Small intestine (tissue), 7 donors: ENCODE measurements around the gene VWA5B1. TPM values are rescaled to one million over a fixed set of nuclear protein-coding genes. Genes with fewer than 3 reads are reported as not detected.

Experiments
- DNase-seq, 2 donors: peaks; one replicate each; pipeline versions ENCODE4 v3.0.0 to v3.0.0-alpha.2; 2013
- FAIRE-seq: peaks from 2 replicates; lab custom pipeline; 2012; peaks lifted over from hg19 to GRCh38; lab: Jason Lieb, UNC
- H3K27ac ChIP-seq, 3 donors: one replicate each; pipeline ENCODE4 v1.5.1; 2013; ENCODE audit warnings: low read length in 2 of 3, mild to moderate bottlenecking in 2 of 3, control low read depth in 1 of 3, inconsistent platforms in 1 of 3, low read depth in 1 of 3, moderate library complexity in 1 of 3
- H3K27me3 ChIP-seq, 3 donors: one replicate each; pipeline ENCODE4 v1.6.1; 2013; ENCODE audit warnings: low read length in 3 of 3, inconsistent platforms in 1 of 3; ENCODE audit not compliant: control insufficient read depth in 3 of 3, insufficient read depth in 3 of 3
- H3K36me3 ChIP-seq, 3 donors: one replicate each; pipeline ENCODE4 v1.6.1; 2013; ENCODE audit warnings: low read length in 3 of 3, inconsistent platforms in 1 of 3, low read depth in 1 of 3, mild to moderate bottlenecking in 1 of 3, moderate library complexity in 1 of 3; ENCODE audit not compliant: control insufficient read depth in 3 of 3, insufficient read depth in 2 of 3
- H3K4me1 ChIP-seq, 3 donors: one replicate each; pipeline ENCODE4 v1.6.1; 2013; ENCODE audit warnings: low read length in 2 of 3, inconsistent platforms in 1 of 3, low read depth in 1 of 3, mild to moderate bottlenecking in 1 of 3, moderate library complexity in 1 of 3; ENCODE audit not compliant: control insufficient read depth in 3 of 3, insufficient read depth in 2 of 3
- H3K4me3 ChIP-seq, 3 donors: one replicate each; pipeline ENCODE4 v1.5.1; 2013; ENCODE audit warnings: low read length in 3 of 3, control low read depth in 1 of 3, inconsistent platforms in 1 of 3, low read depth in 1 of 3, mild to moderate bottlenecking in 1 of 3, moderate library complexity in 1 of 3
- H3K9me3 ChIP-seq, 2 donors: one replicate each; pipeline ENCODE4 v1.6.1; 2013; ENCODE audit warnings: low read depth in 1 of 2, low read length in 1 of 2; ENCODE audit not compliant: control insufficient read depth in 2 of 2, insufficient read depth in 1 of 2
- WGBS, 3 donors: extraction: QIAGEN DNeasy Blood & Tissue Kit; methylation state at CpG; one replicate each; pipeline ENCODE4 v1.1.7; 2013; 5-methylcytosine and 5-hydroxymethylcytosine counted together
- polyA plus RNA-seq, 4 donors: library from polyadenylated mRNA; stranded (reverse) in 3 of 4; unstranded in 1 of 4; fragments of 200-250 nt in 3 of 4; fragments of 120-200 nt in 1 of 4; gene quantifications; one replicate each; pipeline versions ENCODE4 v1.2.1 to v1.2.3, GENCODE V29; 2013
- donor health status: healthy with polysubstance abuse.
- donor health status: control.
- donor health status: control.
- donor health status: Bipolar disorder and iron deficiency.
- donor health status: healthy.

The VWA5B1 gene
- polyA plus RNA-seq, 4 donors: 0.01 to 1.5 TPM; not detected in 2

DNA sequence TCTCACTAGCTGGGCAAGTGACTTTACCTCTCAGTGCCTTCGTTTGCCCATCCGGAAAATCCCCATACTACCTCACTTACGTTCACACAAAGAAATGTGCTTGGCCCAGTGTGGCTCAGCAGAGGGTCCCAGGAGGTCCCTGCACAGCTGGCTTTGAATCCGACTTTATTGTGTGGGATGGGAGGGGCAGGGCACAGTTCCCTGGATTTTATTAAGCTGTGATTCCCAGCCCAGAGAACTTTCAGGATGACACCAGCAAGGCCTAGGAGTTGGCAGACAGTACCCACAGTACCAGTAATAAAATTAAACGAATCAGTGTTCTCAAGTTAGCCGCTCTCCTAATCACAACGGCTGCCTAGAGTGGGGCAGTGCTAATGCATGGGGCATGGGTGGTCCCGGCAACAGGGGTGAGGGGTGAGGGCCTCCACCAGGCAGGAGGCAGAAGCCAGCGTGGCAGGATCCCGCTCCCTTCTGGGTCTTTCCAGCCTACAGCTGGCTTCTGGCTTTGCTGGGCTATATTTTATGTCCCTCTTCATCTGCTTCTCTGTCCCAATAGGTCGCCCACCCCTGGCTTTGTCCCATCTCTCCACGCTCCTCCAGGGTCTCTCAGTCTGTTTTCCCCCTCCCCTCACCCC, 74.9 kb downstream of the VWA5B1 start:
- Histone ChIP-seq H3K36me3 (no peaks in the 10 kb centered on the region), H3K4me1 (no peaks in the 10 kb centered on the region), H3K9me3 (no peaks in the 10 kb centered on the region), H3K27me3 (peaks cover 0 to 69% (median 22%) of the 10 kb centered on the region in 3 donors), H3K27ac (no peak overlapping the region), H3K4me3 (no peak overlapping the region)
- WGBS, 3 donors: 37 to 48% (median 44%) methylated on average over 12 of the region's 12 CpGs
- FAIRE-seq: no peak
- no peak for DNase-seq

DNA sequence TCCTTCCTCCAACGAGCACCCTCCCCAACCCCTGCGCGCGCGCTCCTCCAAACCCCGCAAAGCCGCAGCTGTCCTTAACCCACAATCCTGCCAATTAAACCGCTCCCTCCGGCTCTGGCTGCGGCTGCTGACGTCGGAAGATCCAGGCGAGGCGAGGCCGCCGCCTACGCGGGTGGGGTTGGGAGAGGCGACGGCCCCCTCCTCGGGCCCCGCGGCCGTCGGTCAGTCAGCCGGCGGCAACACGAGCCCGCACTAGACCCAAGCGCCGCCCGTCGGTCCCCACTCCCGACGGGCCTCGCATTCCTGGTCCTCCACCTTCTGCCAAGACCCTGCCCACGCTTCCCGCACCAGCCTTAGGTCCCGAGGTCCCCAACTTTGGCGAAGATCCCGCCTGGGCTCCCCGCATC, 75.4 kb downstream of the VWA5B1 start:
- no peaks in the 10 kb centered on the region for H3K9me3 ChIP-seq
- 2% methylated on average over 32 to 42 of the region's 42 CpGs for WGBS, 3 donors
- no peak overlapping the region for H3K4me3 ChIP-seq
- no peaks in the 10 kb centered on the region for H3K36me3 ChIP-seq
- H3K4me1 ChIP-seq: no peaks in the 10 kb centered on the region
- FAIRE-seq (no peak), DNase-seq (peak; percentile 12 to 44)
- H3K27me3 ChIP-seq: peaks cover 0 to 69% (median 22%) of the 10 kb centered on the region in 3 donors
- H3K27ac ChIP-seq: no peak overlapping the region

DNA sequence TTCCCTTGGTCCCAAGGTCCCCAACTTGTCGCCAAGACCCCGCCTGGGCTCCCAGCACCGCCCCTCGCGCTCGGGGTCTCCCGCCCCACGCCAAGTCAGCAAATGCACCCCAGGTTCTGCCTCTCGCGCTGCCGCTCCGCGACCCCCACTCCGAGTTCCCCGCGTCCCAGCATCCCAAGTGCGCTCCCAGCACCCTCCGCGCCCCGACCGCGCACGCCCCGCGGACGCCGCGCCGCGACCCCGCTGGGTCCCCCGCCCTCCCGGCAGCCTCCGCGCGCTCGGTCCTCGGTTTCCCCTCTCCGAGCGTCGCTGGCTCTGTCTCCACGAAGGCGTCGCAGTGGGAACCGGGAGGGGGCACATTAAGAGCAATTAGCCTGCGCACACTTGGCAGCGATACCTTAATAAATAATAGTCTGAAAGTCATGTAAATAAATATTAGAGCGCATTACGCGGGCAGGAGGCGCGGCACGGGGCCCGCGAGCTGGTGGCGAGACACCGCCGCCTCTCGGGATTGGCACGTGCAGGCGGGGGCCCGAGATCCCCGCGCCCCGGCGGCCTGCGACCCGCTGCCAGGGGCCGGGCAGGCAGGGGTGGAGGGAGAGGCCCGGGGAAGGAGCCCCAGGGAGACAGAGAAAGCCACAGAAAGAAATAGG, 75.9 kb downstream of the VWA5B1 start:
- no peaks in the 10 kb centered on the region for H3K36me3 ChIP-seq
- H3K4me1 ChIP-seq: no peaks in the 10 kb centered on the region
- peaks cover 0 to 74% (median 20%) of the 10 kb centered on the region in 3 donors for H3K27me3 ChIP-seq
- 2 to 7% (median 4%) methylated on average over 69 to 70 of the region's 70 CpGs for WGBS, 3 donors
- no peak for FAIRE-seq
- no peaks in the 10 kb centered on the region for H3K9me3 ChIP-seq
- DNase-seq: peak in 1 of 2 donors; percentile 17
- H3K4me3 ChIP-seq: no peak overlapping the region
- H3K27ac ChIP-seq: no peak overlapping the region

DNA sequence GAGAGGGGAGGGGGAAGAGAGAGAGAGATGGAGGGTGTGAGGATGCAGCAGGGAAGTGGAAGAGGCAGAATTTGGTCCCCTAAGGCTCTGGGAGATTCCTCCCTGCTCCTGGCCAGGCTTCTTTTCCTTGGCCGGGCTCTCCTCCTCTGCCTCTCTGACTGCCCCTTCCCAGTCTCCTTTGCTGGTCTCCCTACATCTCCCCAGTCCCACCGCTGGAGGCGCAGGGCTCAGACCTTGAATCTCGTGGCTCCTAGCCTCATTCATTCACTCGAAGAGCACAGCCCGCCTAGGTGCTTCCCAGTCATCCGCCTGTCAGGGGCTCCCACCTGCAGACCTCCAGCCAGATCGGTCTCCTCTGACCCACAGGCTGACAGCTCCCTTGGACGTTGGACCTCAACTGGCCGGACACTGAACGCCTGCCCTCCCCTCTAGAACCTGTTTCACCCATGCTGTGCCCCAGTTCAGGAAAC, 76.5 kb downstream of the VWA5B1 start:
- FAIRE-seq (no peak), DNase-seq (peak; percentile 24 to 47)
- Histone ChIP-seq H3K4me1 (no peaks in the 10 kb centered on the region), H3K27ac (no peak overlapping the region), H3K9me3 (no peaks in the 10 kb centered on the region), H3K4me3 (no peak overlapping the region), H3K27me3 (peaks cover 0 to 76% (median 20%) of the 10 kb centered on the region in 3 donors), H3K36me3 (no peaks in the 10 kb centered on the region)
- 6 to 8% (median 7%) methylated on average over 10 to 11 of the region's 11 CpGs for WGBS, 3 donors

DNA sequence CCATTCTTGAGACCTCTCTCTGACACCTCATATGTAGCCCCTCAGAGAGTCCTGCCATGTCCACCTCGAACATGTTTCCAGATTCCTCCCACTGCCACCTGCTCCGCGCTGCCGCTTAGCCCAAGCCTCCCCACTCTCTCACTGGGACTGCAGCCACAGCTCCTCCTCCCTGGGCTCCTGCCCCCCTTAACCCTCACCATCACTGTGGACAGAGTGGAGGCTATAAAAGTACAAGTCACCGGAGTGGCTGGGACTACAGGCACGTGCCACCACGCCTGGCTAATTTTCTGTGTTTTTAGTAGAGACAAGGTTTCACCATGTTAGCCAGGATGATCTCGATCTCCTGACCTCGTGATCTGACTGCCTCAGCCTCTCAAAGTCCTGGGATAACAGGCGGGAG, 77.0 kb downstream of the VWA5B1 start:
- FAIRE-seq: no peak
- Histone ChIP-seq H3K9me3 (no peaks in the 10 kb centered on the region), H3K4me3 (no peak overlapping the region), H3K4me1 (no peaks in the 10 kb centered on the region), H3K27ac (no peak overlapping the region), H3K27me3 (peaks cover 0 to 76% (median 20%) of the 10 kb centered on the region in 3 donors), H3K36me3 (no peaks in the 10 kb centered on the region)
- no peak for DNase-seq
- WGBS, 3 donors: 39 to 52% (median 43%) methylated on average over 10 of the region's 10 CpGs

DNA sequence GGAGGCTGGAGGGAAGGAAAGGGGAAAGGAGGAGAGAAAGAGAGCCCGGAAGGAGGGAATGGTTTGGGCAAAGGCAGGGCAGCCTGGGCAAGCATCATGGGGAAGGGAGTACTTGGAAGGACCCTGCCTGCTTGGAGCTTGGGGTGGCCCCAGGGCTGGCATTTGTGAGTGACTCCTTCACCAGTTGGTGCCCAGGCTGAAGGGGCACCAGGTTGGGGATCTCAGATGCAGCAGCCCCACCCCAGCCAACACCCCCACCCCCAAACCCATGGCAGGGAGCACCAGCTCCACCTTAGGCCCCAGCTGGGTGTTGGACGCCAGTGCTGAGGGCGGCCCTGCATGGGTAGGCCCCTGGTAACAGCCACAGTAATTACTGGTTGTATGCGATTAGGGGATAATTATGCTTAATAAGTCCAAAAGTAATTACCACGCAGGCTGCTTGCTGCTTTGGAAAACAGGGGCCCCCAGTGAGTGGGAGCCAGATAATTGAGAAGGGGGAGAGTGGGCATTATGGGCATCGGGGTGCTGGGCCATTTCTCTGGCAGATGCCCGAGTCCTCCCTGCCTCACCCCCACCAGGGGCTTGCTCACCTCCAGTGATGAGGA, 78.3 kb downstream of the VWA5B1 start:
- 65 to 82% (median 79%) methylated on average over 7 of the region's 7 CpGs for WGBS, 3 donors
- Histone ChIP-seq H3K4me1 (no peaks in the 10 kb centered on the region), H3K27me3 (peaks cover 0 to 72% (median 21%) of the 10 kb centered on the region in 3 donors), H3K36me3 (no peaks in the 10 kb centered on the region), H3K4me3 (no peak overlapping the region), H3K9me3 (no peaks in the 10 kb centered on the region), H3K27ac (no peak overlapping the region)
- DNase-seq: no peak
- no peak for FAIRE-seq

DNA sequence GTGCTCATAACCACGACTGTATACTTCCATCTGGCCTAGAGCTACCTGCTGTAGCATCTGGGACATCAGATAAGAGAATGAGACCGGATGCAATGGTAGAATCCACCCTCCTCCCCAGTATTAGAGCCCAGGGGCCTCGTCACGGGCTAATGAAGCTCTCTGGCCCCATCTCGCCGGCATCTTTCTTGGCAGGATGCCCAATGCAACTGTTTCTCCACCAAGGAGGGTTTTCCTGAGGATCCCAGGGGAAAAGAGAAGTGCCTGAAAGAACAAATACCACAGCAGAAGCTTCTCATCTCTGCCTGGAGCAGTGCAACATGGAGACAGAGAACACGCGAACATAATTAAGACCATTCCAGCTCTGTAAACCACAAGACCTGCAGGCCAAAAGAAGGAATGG, 80.0 kb downstream of the VWA5B1 start:
- Histone ChIP-seq H3K4me3 (no peak overlapping the region), H3K27ac (no peak overlapping the region), H3K27me3 (peaks cover 0 to 61% (median 12%) of the 10 kb centered on the region in 3 donors), H3K4me1 (no peaks in the 10 kb centered on the region), H3K9me3 (no peaks in the 10 kb centered on the region), H3K36me3 (no peaks in the 10 kb centered on the region)
- FAIRE-seq: no peak
- no peak for DNase-seq
- 49 to 60% (median 60%) methylated on average over 8 of the region's 8 CpGs for WGBS, 3 donors

DNA sequence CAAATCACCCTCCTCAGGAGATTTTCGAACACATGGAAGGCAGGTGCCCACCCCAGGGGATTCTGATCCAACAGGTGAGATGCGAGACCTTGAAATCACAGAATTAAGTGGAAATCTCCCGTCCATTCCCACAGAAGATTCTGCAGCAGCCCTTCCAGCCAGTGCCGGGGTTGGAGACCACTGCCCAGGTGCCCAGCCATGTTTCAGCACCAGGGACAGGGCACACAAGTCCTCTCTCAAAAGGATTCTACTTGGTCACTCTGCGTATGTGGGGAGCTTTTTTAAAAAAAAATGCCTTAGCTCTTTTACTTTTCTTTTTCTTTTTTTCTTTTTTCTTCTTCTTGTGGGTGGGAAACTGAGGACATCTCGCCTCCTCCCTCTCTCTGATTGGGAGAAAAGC, 80.7 kb downstream of the VWA5B1 start:
- FAIRE-seq (no peak), DNase-seq (no peak)
- Histone ChIP-seq H3K27me3 (peaks cover 0 to 59% (median 12%) of the 10 kb centered on the region in 3 donors), H3K9me3 (no peaks in the 10 kb centered on the region), H3K4me3 (no peak overlapping the region), H3K36me3 (no peaks in the 10 kb centered on the region), H3K4me1 (no peaks in the 10 kb centered on the region), H3K27ac (no peak overlapping the region)
- 28 to 34% (median 31%) methylated on average over 6 of the region's 6 CpGs for WGBS, 3 donors
